SW 1271 (cell line): ENCODE measurements around the gene TAF10.

Source experiments
- DNase-seq, 2 experiments: peaks; one replicate each; lab custom pipeline; 2025; lab: John Stamatoyannopoulos, UW

TAF10 gene

DNA sequence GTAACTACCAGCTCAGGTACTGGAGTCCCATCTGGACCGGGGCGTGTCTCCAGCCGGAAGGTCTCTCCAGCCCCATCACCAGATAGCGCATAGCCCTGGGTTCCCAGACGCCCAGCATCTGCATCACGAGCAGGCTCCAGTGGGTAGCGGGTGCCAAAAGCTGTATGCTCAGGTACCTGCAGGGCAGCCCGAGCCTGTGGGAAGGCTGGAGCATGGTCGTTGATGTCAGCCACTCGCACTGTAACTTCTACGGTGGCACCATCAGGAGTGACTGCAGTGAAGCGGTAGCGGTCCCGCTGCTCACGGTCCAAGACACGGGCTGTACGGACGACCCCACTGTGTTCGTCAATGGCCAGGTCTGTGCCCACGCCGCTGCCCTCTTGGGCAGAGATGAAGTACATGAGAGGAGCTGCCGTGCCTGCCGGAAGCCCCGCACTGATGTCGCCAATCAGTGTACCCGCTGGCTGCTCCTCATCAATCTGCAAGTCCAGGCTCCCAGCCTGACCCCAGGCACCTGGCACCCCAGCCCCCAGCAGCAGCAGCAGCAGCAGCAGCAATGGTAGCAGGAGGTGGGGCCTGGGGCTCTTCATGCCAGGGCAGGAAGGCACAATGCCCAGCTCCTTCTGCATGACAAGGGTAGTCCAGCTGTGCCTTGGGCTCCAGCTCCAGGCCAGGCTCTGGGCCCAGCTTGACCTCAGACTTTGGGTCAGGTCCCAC is 29.1 kb upstream of the TAF10 start:
- no peak for DNase-seq

DNA sequence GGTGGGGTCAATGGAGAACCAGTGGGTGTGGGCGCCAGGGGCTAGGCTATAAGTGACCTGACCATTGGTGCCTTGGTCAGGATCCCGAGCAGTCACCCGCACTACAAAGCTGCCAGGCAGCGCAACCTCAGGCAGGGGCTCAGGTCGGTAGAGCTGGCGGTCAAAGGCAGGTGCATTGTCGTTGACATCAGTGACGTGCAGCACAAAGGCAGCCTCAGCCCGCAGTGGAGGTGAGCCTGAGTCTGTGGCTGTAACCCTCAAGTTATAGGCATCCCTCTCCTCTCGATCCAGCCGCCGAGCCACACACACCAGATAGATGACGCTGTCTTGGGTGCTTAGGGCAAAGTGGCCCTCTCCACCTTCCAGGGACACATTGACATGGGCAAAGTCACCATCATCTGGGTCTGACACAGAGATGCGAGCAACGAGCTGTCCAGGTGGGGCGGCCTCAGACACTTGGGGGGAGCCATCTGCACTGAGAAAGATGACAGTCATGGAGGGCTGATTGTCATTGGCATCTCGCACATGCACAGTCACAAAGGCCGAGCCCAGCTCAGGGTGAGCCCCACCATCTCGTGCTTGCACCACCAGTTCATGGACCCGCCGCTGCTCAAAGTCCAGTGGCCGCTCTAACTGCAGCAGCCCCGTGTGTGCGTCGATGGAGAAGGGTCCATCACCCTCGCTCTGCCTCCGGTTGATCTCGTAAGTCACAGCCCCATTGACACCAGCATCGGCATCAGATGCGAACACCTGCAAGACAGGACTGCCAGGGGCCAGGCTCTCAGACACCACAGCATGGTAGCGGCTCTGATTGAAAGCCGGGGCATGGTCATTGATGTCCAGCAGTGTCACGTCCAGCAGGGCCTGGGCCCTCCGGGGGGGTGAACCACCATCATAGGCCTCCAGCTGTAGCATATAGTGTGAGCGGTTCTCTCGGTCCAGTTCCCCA is 28.3 kb upstream of the TAF10 start:
- DNase-seq: no peak

DNA sequence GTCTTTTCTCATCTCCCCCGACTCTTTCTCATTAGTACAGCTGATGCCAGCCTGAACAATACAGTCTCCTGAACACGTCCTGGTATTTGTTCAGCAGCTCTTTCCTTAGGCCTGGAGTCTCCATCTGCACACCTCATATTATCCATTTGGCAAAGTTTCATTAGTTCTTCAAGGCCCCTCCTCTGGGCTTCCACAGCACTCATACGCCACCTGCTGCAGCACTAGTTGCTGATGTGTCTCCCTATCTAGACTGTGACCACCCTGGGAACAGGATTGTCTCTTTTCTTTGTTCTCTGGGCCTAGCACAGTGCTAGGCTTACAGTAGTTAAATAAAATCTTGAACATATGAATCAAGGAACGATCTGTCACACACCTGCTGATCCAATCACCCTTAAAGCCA is 26.4 kb upstream of the TAF10 start:
- DNase-seq: no peak

DNA sequence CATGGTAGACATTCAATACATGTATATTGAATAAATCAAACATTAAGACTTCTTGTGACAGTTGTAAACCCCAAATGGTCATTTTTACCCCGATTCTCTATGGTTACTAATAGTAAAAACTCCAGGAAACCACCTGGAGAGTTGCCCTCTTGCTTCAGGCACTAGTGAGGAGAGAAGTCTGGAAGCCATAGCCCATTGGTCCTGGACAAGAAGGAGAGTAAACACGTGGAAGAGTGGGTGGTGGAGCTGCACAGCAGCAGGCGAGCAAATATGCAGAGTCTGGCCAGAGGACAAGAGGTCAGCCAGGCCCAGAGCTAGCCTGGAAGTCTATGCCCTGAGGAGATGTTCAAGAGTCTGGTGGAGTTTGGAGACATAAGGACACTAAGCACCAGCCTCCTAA is 25.9 kb upstream of the TAF10 start:
- no peak for DNase-seq

DNA sequence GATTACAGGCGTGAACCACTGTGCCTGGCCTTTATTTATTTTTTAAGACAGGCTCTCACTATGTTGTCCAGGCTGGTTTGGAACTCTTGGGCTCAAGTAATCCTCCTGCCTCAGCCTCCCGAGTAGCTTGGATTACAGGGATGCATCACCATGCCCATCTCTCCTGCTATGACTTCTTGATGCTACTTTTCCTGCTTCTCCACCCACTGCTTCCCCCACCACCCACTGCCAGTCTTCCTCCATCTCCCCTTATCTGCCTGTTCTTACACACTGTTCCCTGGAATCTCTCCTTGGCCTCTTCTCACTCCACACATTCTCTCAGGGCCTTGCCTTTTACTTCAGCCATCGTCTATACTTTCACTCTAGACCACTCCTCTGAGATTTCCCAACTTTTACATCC is 24.5 kb upstream of the TAF10 start:
- no peak for DNase-seq

DNA sequence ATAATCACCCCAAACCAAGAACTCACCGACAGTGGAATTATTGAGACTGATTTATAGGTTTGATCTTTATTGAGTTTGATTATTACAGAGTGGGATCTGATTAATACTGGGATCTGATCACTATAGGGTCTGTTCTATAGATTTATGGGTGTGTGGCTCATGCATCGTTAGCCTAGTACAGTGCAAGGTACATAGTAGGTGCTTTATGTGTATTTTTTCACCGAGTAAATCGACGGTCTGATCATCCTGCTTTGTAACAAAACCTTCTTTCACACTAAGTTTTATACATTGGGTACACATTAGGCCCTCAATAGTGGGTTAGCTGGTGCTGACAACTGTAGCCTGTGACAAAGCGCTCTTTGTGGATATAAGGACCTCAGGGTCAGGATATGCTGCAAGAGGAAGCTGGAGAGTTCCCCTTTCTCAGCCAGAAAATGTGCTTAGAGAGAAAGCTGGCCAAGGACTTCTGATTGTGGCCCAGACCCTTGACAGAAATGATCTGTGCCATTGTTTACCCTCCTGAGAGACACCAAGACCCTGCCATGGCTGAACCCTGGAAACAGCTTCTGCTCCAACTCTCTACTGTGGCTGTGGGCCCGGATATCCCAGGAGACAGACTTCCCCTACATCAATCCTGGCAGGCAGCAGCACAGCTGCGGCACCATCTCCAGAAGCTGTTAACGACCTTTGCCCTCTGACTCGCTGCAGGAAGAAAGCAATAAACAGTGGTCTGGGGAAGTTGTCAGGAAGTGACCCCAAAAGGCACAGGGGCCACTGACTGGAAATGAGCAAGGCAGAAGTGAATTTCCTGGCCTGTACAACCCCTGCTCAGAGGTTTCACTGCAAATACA is 23.3 kb upstream of the TAF10 start:
- DNase-seq: no peak

DNA sequence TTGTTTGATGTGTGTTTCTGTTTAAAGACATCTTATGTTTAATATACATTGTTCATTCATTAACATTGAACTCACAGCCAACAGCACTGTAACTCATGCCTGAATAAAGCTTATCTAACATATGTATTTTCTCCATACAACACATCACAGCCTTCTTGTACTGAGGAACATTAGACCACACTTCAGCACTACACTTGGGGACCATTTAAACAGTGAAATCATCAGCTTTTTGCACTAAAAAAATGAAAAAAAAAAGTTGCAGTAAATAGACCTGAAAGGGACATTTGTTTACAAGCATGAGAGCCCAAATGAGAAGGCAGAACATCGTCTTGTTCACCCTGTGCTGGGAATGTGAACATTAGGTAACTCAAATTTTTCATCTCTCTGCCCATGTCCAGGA is 22.5 kb upstream of the TAF10 start:
- DNase-seq: no peak

DNA sequence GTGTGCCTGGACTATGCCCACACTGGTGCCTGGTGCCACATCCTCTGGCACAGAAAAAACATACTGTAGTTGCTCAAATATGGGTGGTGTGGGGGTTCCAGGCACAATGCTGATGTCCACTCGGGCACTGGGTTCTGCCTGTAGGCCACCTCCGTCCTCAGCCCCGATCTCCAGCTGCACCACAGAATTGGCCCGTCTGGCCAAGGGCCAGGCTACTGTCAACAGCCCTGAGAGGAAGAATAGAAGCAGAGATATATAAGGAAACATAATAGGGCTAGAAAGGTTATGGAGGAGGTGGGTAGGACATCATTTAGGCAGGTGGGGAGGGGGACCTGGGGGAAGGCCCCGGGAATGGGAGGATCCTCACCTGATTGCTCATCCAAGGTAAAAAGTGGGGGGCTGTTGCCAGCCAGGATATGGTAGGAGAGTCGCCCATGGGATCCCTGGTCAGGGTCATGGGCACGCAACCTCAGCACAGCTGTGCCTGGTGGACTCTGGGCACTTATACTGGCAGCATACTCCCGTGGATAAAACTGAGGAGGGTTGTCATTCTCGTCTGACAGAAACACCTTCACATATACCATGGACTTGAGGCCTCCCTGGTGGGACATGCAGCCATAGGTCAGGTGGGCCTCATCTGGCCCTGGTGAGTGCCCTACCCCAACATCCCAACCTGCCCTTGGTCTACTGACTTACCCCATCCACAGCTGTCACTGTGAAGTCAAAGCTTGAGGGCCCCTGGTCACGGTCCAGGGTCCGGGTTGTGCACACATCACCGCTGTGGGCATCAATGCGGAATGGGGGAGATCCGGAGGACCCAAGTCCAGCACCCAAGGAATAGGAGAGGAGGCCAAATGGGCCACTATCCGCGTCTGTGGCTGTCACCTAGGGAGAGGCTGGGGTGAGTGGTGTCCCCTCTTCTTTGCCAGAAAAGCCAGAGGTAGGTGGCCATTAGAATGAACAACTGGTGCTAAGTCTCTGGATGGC is 21.7 kb upstream of the TAF10 start:
- DNase-seq: no peak

DNA sequence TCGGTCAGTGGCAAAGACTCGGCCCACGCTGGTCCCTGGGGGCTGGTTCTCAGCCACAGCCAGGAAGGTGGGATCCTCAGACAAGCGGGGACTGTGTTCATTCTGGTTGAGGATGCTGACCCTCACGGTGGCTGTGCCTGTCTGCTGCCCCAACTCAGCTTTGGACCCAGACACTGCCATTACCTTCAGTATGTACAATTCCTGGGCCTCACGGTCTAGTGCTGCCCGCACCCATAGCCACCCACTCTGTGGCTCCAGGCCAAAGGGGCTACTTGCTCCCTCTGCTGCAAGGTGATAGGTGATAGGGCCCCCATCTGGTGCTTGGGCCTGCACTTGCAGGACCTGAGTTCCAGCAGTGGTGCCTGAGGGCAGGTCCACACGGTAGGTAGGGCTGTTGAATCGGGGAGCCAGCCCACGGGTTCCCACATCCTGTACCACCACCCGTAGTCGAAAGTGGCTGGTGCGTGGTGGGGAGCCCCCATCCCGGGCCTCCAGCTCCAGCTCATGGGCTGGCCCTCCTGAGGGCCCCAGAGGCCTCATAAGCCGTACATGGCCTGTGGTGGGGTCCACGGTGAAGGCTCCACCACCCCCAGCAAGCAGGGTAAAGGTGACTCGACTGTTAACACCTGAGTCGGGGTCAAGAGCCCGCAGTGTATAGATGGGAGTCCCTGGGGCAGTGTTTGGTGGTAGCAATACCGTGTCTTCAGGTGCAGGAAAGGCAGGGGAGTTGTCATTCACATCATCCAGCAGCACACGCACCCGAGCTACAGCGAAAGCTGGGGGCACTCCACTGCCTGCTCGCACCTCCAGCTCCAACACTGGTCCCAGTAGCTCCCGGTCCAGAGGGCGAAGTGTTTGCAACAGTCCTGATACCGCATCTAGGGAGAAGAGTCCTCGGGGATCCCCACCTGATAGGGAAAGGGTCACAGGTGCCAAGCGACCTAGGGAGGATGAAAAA is 20.4 kb upstream of the TAF10 start:
- DNase-seq: no peak

DNA sequence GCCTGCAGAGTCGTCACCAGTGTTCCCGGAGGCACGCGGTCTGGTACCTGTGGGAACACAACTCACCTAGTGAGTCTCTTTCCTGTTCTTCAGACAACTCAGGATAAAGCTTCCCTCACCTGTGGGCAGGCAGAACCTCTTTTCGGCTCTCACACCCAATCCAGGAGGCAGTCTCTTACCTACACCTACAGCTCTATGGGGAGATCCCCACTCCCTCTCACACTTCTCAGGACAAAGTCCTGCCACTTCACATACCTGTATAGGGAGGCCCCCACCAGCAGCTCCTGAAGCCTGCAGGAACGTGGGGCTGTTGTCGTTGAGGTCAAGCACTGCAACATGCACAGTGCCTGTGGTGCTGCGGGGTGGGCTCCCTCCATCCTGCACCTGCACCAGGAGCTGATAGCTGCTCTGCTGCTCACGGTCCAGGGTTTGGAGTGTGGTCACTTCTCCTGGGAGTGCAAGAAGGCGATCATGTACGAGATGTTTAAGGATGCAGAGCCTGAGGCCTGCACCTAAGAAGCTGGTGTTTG is 19.4 kb upstream of the TAF10 start:
- no peak for DNase-seq

DNA sequence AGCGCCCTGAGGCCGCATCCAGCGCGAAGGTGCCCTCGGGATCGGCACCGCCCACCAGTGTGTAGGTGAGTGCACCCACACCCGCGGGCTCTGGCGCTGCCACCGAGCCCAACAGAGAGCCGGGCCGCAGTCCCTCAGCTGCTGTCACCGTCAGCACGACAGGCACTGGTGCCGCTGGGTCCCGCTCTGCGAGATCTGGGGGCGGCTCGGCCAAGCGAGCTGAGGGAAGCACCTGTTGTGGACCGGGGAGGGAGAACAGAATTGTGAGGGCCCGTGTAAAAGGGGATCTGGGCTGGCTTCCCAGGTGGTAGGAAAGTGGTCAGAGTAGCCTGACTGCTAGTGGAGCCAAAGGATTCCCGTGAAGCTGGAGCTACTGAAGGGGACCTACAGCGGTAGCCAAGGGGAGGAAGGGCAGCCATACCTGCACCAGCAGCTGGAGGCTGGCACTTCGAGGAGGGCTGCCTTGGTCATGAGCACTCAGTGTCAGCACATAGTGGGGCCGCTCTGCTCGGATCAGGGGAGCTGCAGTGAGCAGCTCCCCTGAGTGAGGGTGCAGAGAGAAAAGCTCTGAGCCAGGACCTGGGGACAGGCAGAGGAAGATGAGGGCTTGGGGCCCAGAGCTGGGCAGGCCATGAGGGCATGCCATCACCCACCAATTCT is 18.7 kb upstream of the TAF10 start:
- DNase-seq: no peak

DNA sequence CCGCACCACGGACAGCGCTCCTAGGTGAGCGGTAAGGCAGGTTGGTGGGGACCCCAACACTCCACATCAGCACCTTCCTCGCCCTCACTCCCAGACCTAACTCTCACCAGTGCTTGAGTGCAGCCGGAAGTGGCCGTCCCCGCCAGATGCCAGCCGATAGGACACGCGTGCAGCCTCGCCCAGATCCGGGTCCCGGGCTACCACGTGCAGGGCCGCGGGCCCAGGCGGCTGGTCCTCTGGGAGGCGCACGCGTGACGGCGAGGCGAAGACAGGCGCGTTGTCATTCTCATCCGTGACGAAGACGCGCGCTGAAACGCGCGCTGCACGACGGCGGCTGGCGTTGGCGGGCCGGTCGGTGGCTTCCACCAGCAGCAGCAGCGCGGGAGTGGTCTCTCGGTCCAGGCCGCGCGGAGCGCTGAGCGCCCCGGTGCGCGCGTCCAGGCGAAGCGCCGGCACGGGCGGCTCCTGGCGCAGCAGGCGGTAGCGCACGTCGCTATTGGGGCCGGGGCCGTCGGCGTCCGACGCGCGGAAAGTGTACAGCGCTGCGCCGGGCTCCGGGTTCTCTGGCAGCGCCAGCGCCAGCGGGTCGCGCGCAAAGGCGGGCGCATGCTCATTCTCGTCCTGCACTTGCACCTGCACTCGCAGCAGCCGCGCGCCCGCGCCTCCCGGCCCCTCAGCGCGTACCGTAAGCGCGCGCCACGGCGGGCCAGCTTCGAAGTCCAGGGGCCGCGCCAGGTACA is 18.0 kb upstream of the TAF10 start:
- DNase-seq: no peak

DNA sequence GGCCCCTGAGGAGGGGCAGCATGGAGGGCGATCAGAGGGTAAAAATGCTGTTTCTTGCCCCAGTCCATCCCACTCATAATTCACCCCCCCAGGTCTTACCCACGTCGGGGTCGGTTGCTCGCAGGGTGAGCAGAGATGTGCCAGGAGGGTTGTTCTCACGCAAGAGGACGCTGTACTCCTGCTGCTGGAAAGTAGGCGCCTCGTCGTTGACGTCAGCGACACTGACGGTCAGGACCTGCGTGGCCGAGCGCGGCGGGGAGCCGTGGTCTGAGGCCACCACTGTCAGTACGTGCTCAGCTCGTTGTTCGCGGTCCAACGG is 17.5 kb upstream of the TAF10 start:
- DNase-seq: no peak

DNA sequence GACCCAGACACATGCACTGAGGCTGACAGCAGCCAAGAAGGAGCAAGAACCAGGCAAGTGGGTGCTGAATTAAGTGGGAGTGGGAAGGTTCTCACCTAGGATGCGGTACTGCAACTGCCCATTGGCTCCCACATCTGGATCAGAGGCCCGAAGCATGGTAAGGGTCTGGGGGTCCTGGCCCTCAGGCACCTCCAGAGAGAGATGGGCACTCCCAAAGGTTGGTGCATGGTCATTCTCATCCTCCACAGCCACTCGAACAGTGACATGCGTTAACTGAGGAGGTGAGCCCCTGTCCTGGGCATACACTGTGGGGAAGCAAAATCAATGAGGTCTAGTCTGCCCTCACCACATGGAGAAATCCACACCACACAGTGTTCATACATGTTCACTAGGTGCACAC is 16.5 kb upstream of the TAF10 start:
- DNase-seq: no peak

DNA sequence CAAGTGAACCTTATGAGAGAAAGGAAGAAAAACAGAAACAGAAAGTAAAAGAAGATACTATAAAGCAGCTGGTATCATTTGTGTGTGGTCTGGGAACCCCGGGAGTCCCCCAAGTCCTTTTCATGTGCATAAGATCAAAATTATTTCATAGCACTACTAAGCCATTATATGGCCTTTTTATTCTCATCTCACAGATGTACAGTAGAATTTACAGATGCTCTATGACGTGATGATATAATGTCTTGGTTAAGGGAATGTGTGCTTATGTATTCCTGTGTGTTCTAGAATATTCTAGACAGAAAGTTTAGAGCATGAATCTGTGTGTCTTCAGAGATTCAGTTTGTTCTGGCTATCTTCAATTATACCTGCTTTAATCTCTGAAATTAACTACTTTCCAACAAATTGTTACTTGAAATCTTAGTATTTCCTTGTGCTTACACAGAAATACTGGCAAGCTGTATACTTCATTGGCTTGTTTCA is 15.8 kb upstream of the TAF10 start:
- DNase-seq: no peak

DNA sequence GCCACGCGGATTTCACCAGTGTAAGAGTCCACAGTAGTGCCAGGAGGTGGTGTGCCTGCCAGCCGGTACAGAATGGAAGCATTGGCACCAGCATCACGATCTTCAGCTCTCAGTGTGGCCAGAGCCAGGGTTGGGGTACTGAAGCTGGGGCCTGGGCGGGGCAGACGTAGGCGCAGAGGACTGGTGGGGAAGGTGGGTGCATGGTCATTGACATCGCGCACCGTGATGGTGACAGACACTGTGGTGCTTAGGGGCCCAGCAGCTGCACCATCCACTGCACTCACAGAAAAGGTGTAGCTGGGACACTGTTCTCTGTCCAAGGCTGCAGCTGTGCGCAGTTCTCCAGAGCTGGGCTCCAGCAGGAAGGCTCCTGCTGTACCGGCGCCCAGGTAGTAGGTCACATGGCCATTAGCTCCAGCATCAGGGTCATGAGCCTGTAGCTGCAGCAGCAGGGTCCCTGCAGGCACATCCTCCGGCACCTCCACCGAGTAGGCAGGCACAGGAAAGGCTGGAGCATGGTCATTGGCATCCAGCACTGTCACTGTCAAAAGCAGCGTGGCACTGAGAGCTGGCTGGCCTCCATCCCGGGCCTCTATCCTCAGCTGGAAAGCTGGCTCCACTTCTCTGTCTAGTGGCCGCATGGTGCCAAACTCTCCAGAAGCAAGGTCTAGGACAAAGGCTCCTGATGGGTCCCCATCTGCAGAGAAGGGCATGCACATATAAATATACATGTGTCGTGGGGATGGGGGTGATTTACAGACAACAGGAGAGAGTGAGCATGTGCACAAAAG is 15.2 kb upstream of the TAF10 start:
- DNase-seq: no peak

DNA sequence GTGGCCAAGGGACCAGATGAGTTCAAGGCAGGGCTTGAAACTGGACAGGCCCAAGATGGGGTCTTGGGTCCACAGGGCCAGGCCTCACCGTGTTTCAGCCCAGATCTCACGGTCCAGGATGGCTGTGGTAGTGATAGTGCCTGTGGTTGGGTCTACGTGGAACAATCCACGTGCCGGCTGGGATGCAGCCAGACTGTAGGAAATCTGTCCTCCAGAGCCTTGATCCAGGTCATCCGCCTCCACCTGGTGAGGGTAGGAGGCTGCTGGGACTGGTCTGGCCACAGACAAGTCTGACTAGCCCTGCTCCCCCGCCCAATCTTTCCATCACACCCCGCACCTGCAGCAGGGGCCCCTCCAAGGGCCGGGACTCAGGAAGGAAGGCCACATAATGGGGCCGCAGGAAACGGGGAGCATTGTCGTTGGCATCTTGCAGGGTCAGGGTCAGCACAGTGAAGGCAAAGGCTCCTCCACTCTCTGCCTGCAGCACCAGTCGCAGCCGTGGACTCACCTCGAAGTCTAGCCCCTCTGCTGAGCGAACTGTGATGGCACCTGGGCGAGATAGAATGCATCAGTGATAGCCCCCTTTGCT is 13.9 kb upstream of the TAF10 start:
- DNase-seq: no peak
